ENCODE results near the gene JMJD8.

Gene JMJD8

DNA sequence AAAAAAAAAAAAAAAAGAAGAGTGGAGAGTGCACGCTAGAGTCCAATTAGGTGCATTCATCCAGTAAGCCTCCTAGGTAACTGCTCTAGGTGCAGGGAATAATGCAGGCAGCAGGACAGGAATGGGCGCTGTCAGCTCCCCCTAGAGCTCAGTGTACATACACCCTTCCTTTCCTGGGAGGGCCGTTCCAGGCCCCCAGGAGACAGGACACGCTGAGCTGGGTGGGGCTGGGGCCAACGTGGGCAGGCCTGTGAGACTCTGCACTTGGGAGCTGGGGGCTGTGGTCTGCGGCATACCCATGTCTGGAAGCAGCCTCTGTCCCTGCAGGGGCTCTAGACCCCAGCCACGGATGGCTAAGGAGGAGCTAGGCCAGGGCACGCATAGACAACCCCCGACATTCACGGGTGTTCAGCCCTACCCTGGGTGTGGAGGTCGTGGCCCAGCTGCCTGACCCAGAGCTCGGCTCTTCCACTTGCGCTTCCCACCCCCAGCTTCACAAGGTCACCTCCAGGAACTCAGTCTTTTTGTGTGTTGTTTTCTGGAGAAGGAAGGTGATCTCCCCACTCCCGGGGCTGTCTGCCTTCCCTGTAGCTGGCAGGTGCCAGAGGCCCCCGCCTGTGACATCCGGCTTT lies 35.8 kb upstream of the JMJD8 start:
- peak in 1 of 2 experiments; percentile 21 for DNase-seq (ENCODE audit: low read depth in 1 of 2, low spot score in 1 of 2)
- TF ChIP-seq, protein P1, sequence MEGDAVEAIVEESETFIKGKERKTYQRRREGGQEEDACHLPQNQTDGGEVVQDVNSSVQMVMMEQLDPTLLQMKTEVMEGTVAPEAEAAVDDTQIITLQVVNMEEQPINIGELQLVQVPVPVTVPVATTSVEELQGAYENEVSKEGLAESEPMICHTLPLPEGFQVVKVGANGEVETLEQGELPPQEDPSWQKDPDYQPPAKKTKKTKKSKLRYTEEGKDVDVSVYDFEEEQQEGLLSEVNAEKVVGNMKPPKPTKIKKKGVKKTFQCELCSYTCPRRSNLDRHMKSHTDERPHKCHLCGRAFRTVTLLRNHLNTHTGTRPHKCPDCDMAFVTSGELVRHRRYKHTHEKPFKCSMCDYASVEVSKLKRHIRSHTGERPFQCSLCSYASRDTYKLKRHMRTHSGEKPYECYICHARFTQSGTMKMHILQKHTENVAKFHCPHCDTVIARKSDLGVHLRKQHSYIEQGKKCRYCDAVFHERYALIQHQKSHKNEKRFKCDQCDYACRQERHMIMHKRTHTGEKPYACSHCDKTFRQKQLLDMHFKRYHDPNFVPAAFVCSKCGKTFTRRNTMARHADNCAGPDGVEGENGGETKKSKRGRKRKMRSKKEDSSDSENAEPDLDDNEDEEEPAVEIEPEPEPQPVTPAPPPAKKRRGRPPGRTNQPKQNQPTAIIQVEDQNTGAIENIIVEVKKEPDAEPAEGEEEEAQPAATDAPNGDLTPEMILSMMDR (IDR thresholded peaks at IDR 0.05; ENCODE audit: insufficient read depth, low read length): no peak
- TF ChIP-seq GABPA (IDR thresholded peaks at IDR 0.05; ENCODE audit: low read depth) (no peak), SPI1 (IDR thresholded peaks at IDR 0.05; ENCODE audit: borderline replicate concordance, low read depth) (no peak), POLR2AphosphoS5 (IDR thresholded peaks at IDR 0.05; ENCODE audit: low read depth) (no peak)
- TF ChIP-seq, protein P2, sequence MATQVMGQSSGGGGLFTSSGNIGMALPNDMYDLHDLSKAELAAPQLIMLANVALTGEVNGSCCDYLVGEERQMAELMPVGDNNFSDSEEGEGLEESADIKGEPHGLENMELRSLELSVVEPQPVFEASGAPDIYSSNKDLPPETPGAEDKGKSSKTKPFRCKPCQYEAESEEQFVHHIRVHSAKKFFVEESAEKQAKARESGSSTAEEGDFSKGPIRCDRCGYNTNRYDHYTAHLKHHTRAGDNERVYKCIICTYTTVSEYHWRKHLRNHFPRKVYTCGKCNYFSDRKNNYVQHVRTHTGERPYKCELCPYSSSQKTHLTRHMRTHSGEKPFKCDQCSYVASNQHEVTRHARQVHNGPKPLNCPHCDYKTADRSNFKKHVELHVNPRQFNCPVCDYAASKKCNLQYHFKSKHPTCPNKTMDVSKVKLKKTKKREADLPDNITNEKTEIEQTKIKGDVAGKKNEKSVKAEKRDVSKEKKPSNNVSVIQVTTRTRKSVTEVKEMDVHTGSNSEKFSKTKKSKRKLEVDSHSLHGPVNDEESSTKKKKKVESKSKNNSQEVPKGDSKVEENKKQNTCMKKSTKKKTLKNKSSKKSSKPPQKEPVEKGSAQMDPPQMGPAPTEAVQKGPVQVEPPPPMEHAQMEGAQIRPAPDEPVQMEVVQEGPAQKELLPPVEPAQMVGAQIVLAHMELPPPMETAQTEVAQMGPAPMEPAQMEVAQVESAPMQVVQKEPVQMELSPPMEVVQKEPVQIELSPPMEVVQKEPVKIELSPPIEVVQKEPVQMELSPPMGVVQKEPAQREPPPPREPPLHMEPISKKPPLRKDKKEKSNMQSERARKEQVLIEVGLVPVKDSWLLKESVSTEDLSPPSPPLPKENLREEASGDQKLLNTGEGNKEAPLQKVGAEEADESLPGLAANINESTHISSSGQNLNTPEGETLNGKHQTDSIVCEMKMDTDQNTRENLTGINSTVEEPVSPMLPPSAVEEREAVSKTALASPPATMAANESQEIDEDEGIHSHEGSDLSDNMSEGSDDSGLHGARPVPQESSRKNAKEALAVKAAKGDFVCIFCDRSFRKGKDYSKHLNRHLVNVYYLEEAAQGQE (IDR thresholded peaks at IDR 0.05; ENCODE audit: insufficient replicate concordance, low read depth): no peak
- Histone ChIP-seq H3K27ac (replicated peaks) (peak overlapping the region; percentile 84), H3K4me3 (replicated peaks; ENCODE audit: insufficient read depth, low read length) (peak overlapping the region; percentile 52), H3K27me3 (ENCODE audit: insufficient read depth, poor library complexity, severe bottlenecking) (peaks cover 5% of the 10 kb centered on the region)

DNA sequence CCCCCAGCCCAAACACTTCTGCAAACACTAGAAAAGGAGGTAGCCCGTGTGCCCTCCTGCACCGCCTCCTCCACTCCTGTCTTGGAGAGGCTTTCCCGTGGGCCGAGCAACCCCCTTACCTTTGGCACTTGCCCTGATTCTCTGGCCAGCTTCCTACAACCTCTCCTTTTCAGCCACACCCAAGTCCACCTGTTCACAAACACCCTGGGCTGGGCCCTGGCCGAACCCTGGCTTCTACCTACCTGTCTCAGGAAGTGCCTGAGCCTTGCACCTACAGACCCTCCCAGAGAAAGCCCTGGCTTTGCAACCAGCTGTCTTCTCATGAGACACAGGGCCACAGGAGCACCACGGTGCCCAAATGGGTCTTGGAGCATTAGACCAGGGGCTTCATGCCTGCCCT lies 34.8 kb upstream of the JMJD8 start:
- TF ChIP-seq, protein P1 (IDR thresholded peaks at IDR 0.05; ENCODE audit: insufficient read depth, low read length): no peak
- TF ChIP-seq GABPA (IDR thresholded peaks at IDR 0.05; ENCODE audit: low read depth): no peak
- no peak for TF ChIP-seq SPI1 (IDR thresholded peaks at IDR 0.05; ENCODE audit: borderline replicate concordance, low read depth)
- TF ChIP-seq POLR2AphosphoS5 (IDR thresholded peaks at IDR 0.05; ENCODE audit: low read depth): no peak
- TF ChIP-seq, protein P2 (IDR thresholded peaks at IDR 0.05; ENCODE audit: insufficient replicate concordance, low read depth): no peak
- DNase-seq (ENCODE audit: low read depth in 1 of 2, low spot score in 1 of 2): no peak
- Histone ChIP-seq H3K27me3 (ENCODE audit: insufficient read depth, poor library complexity, severe bottlenecking) (peaks cover 7% of the 10 kb centered on the region), H3K4me3 (replicated peaks; ENCODE audit: insufficient read depth, low read length) (no peak overlapping the region), H3K27ac (replicated peaks) (no peak overlapping the region)

DNA sequence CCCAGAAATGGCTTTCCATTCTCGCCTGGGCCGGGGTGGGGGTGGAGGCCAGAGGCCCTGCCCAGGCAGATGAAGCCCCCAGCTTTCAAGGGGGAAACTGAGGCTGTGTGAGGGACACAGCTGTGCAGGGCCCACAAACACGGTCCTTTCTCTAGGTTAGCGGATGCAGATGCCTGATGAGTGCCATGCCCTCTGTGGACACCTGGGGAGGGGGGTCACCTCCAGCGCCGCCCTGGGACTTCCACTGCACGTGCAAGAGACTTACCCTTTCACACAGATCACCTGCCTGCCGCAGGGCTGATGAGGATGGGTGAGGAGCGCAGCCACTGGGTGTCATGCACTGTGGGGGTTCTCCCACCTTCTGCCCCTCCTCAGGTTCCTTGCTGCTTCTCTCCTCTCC lies 34.3 kb upstream of the JMJD8 start:
- TF ChIP-seq, protein P2 (IDR thresholded peaks at IDR 0.05; ENCODE audit: insufficient replicate concordance, low read depth): no peak
- no peak for TF ChIP-seq SPI1 (IDR thresholded peaks at IDR 0.05; ENCODE audit: borderline replicate concordance, low read depth)
- no peak for TF ChIP-seq POLR2AphosphoS5 (IDR thresholded peaks at IDR 0.05; ENCODE audit: low read depth)
- no peak for TF ChIP-seq GABPA (IDR thresholded peaks at IDR 0.05; ENCODE audit: low read depth)
- TF ChIP-seq, protein P1 (IDR thresholded peaks at IDR 0.05; ENCODE audit: insufficient read depth, low read length): no peak
- no peak for DNase-seq (ENCODE audit: low read depth in 1 of 2, low spot score in 1 of 2)
- Histone ChIP-seq H3K27ac (replicated peaks) (no peak overlapping the region), H3K27me3 (ENCODE audit: insufficient read depth, poor library complexity, severe bottlenecking) (peaks cover 7% of the 10 kb centered on the region), H3K4me3 (replicated peaks; ENCODE audit: insufficient read depth, low read length) (no peak overlapping the region)
